GM21381 (cell line): Measurements from ENCODE around the gene SLC8B1.

Experiments
- ATAC-seq: cut with Tn5 transposase; IDR thresholded peaks from one replicate; pipeline ENCODE4 v1.9.1; 2021; ENCODE audit warnings: mild to moderate bottlenecking, moderate library complexity; ENCODE audit not compliant: unreplicated experiment

The SLC8B1 gene

GRCh38 chr12:113325916-113326315 lies 9.0 kb downstream of the SLC8B1 start:
- ATAC-seq = no peak

GRCh38 chr12:113322343-113322742 lies 12.6 kb downstream of the SLC8B1 start:
- no peak for ATAC-seq

- ATAC-seq = no peak
Measured at GRCh38 chr12:113320401-113320800, 14.5 kb downstream of the SLC8B1 start.

GRCh38 chr12:113318900-113319628 lies 15.8 kb downstream of the SLC8B1 start:
- no peak for ATAC-seq

GRCh38 chr12:113318046-113318656 lies 16.8 kb downstream of the SLC8B1 start:
- no peak for ATAC-seq

GRCh38 chr12:113317122-113317521 lies 17.8 kb downstream of the SLC8B1 start:
- ATAC-seq = no peak

GRCh38 chr12:113316155-113316554 lies 18.8 kb downstream of the SLC8B1 start:
- no peak for ATAC-seq

GRCh38 chr12:113315358-113315757 lies 19.6 kb downstream of the SLC8B1 start:
- no peak for ATAC-seq

GRCh38 chr12:113314121-113314529 lies 20.8 kb downstream of the SLC8B1 start:
- no peak for ATAC-seq

- no peak for ATAC-seq
Measured at GRCh38 chr12:113310489-113310888, 24.4 kb downstream of the SLC8B1 start.

GRCh38 chr12:113306382-113306781 lies 28.5 kb downstream of the SLC8B1 start:
- no peak for ATAC-seq

- ATAC-seq = no peak
Measured at GRCh38 chr12:113305281-113305856, 29.5 kb downstream of the SLC8B1 start.

- ATAC-seq = no peak
Measured at GRCh38 chr12:113302886-113303640, 31.8 kb downstream of the SLC8B1 start.

- ATAC-seq = no peak
Measured at GRCh38 chr12:113302466-113302865, 32.4 kb downstream of the SLC8B1 start.

- ATAC-seq = no peak
Measured at GRCh38 chr12:113301811-113302210, 33.1 kb downstream of the SLC8B1 start.

GRCh38 chr12:113299619-113300237 lies 35.2 kb downstream of the SLC8B1 start:
- ATAC-seq = no peak

GRCh38 chr12:113298861-113299545 lies 35.9 kb downstream of the SLC8B1 start:
- ATAC-seq = no peak

- ATAC-seq = no peak
Measured at GRCh38 chr12:113298472-113298817, 36.5 kb downstream of the SLC8B1 start.

GRCh38 chr12:113297621-113298471 lies 37.1 kb downstream of the SLC8B1 start:
- no peak for ATAC-seq

- ATAC-seq = no peak
Measured at GRCh38 chr12:113297214-113297587, 37.7 kb downstream of the SLC8B1 start.
